GM23338 (cell line): ENCODE data around the gene TMEM63C.

Experiments used
- EZH2 ChIP-seq: fragments of 200-600 bp; sonication (generic); IDR thresholded peaks from one replicate; pipeline ENCODE4 v1.8.0; 2017; ENCODE audit warnings: antibody characterized with exemption, mild to moderate bottlenecking, low read depth; ENCODE audit not compliant: unreplicated experiment
- POLR2AphosphoS5 ChIP-seq: IDR thresholded peaks from 2 replicates; pipeline ENCODE4 v1.6.1; 2016; ENCODE audit warnings: antibody characterized with exemption, low read depth
- TF ChIP-seq, protein P1 (sequence below), 2 experiments: fragments of 200-600 bp in 1 of 2; sonication (generic) in 1 of 2; conservative IDR thresholded peaks; 2 replicates each; pipeline versions ENCODE4 v1.5.1 to v1.6.1; 2016 to 2017; ENCODE audit warnings: antibody characterized with exemption in 2 of 2, low read depth in 2 of 2, mild to moderate bottlenecking in 2 of 2, moderate library complexity in 1 of 2

DNA sequence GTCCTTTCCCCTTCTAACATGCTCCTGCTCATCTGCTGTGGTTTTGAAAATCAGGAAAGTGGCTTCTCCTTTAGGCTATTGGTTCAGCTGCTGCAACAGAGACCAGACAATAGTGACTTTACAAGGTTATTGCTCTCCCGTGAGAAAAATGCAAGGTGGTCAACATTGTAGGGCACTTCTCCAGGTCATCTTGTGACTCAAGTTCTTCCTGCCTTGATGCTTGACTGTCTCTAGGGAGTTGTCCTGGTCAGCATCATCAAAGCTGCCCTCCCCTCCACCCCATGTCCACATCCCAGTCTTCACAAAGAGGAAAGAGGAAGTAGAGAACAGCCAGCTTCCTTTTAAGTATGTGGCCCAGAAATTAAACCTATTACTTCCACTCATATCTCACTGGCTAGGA lies 3.9 kb upstream of the TMEM63C start:
- TF ChIP-seq, protein P1, sequence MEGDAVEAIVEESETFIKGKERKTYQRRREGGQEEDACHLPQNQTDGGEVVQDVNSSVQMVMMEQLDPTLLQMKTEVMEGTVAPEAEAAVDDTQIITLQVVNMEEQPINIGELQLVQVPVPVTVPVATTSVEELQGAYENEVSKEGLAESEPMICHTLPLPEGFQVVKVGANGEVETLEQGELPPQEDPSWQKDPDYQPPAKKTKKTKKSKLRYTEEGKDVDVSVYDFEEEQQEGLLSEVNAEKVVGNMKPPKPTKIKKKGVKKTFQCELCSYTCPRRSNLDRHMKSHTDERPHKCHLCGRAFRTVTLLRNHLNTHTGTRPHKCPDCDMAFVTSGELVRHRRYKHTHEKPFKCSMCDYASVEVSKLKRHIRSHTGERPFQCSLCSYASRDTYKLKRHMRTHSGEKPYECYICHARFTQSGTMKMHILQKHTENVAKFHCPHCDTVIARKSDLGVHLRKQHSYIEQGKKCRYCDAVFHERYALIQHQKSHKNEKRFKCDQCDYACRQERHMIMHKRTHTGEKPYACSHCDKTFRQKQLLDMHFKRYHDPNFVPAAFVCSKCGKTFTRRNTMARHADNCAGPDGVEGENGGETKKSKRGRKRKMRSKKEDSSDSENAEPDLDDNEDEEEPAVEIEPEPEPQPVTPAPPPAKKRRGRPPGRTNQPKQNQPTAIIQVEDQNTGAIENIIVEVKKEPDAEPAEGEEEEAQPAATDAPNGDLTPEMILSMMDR (conservative IDR thresholded peaks at IDR 0.05; ENCODE audit: low read depth in 2 of 2) = no peak
- TF ChIP-seq POLR2AphosphoS5 (no peak), EZH2 (no peak)
